Mammary epithelial cell (primary cell): Measurements from ENCODE around the gene IGFBP5.

Experiments
- CTCF ChIP-seq, 2 donors: IDR thresholded peaks in 1 of 2; conservative IDR thresholded peaks in 1 of 2; 2 replicates each; pipeline ENCODE4 v1.5.1; 2011 to 2012; ENCODE audit warnings: inconsistent platforms in 2 of 2, low read length in 2 of 2, mild to moderate bottlenecking in 2 of 2, control low read depth in 1 of 2, low read depth in 1 of 2; ENCODE audit not compliant: insufficient read depth in 1 of 2; ENCODE audit errors: extremely low read depth in 1 of 2
- EZH2 ChIP-seq: IDR thresholded peaks from 2 replicates; pipeline ENCODE4 v1.6.1; 2012; ENCODE audit warnings: low read length, inconsistent platforms, borderline replicate concordance

GRCh38 chr2:216654528-216655052, 40.8 kb downstream of the IGFBP5 start:
- TF ChIP-seq CTCF (conservative IDR thresholded peaks at IDR 0.05 in 1 of 2, IDR thresholded peaks at IDR 0.05 in 1 of 2; ENCODE audit: extremely low read depth in 1 of 2, insufficient read depth in 1 of 2, low read depth in 1 of 2, low read length in 2 of 2), result no peak
- TF ChIP-seq EZH2, result no peak
